Subcutaneous adipose tissue (tissue), 4 donors: ENCODE measurements around the gene INTS11. TPM values are rescaled to one million over a fixed set of nuclear protein-coding genes. Genes with fewer than 3 reads are reported as not detected.

Experiments
- CTCF ChIP-seq: fragments of 450-650 bp; IDR thresholded peaks from one replicate; pipeline ENCODE4 v1.5.1; 2016; ENCODE audit warnings: low read depth, mild to moderate bottlenecking, control low read depth, antibody characterized with exemption, moderate library complexity
- total RNA-seq, 4 donors: library from RNA; depleted of rRNA; stranded (reverse); fragments of >200 nt; gene quantifications; one replicate each; pipeline ENCODE4 v1.1.0, GENCODE V29; 2016

INTS11 gene
- total RNA-seq, 4 donors from 2014 or later = 50.5 to 122 (median 60.6) TPM

- TF ChIP-seq CTCF = no peak
These were observed 24.1 kb downstream of the INTS11 start for GRCh38 chr1:1300352-1300739.

GRCh38 chr1:1299686-1300351 is 24.6 kb downstream of the INTS11 start:
- TF ChIP-seq CTCF = no peak

GRCh38 chr1:1298861-1299685 is 25.4 kb downstream of the INTS11 start:
- no peak for TF ChIP-seq CTCF

- TF ChIP-seq CTCF = no peak
These were observed 26.5 kb downstream of the INTS11 start for GRCh38 chr1:1297802-1298424.

- no peak for TF ChIP-seq CTCF
These were observed 28.1 kb downstream of the INTS11 start for GRCh38 chr1:1296070-1297061.

- TF ChIP-seq CTCF = no peak
These were observed 29.1 kb downstream of the INTS11 start for GRCh38 chr1:1295154-1295923.
